Activated T-cell treated with anti-CD3 and anti-CD28 coated beads, Interleukin-2, amount 50 U/mL, for 24 hours (primary cell): ENCODE data around the gene RDH13.
A peak's percentile ranks its signal among the peaks of the same experiment; 100 is the strongest.
"Not testable (repeated sequence)": the region's sequence is repeated elsewhere in the genome, so short reads cannot be mapped to it uniquely, and the experiment has no call there.

ENCODE experiments used
- DNase-seq: peaks from one replicate; pipeline ENCODE4 v3.0.0-alpha.2; 2020
- H3K27ac Mint-ChIP-seq: 2 replicates; pipeline ENCODE4 v1.8.0; 2020; ENCODE audit warnings: mild to moderate bottlenecking, mixed read lengths
- H3K27me3 Mint-ChIP-seq: 2 replicates; pipeline ENCODE4 v1.8.0; 2020; ENCODE audit warnings: mixed read lengths
- H3K36me3 Mint-ChIP-seq: 2 replicates; pipeline ENCODE4 v1.8.0; 2020; ENCODE audit warnings: low read depth, mixed read lengths
- H3K4me1 Mint-ChIP-seq: 2 replicates; pipeline ENCODE4 v1.8.0; 2020; ENCODE audit warnings: low read depth, mixed read lengths
- H3K4me3 Mint-ChIP-seq: 2 replicates; pipeline ENCODE4 v1.8.0; 2020; ENCODE audit warnings: mild to moderate bottlenecking, moderate library complexity, mixed read lengths
- H3K9me3 Mint-ChIP-seq: 2 replicates; pipeline ENCODE4 v1.8.0; 2020; ENCODE audit warnings: mixed read lengths

Gene RDH13

DNA sequence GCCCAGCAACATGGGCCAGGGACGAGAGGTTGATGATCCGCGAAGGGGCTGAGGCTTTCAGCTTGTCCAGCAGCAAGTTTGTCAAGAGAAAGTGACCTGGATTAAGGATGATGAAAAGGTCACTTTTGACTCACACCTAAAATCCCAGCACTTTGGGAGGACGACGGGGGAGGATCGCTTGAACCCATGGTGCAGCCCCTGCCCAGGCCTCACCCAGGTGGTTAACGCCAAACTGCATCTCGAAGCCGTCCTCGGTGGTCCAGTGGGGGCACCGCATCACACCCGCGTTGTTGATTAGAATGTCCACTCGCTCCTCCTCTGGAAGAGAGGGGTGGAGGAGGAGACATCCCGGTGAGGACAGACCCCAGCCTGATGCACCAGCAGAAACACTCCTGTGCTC, 14.5 kb downstream of the RDH13 start:
- no peak for DNase-seq
- Mint-ChIP-seq H3K9me3 (no peaks in the 10 kb centered on the region), H3K27ac (no peak overlapping the region), H3K27me3 (no peaks in the 10 kb centered on the region), H3K36me3 (peaks cover 84% of the 10 kb centered on the region), H3K4me3 (no peak overlapping the region), H3K4me1 (no peaks in the 10 kb centered on the region)

GRCh38 chr19:55047951-55048350, 15.0 kb downstream of the RDH13 start:
- Mint-ChIP-seq H3K4me3 (no peak overlapping the region), H3K4me1 (peaks cover under 1% of the 10 kb centered on the region), H3K36me3 (peaks cover 83% of the 10 kb centered on the region), H3K9me3 (no peaks in the 10 kb centered on the region), H3K27me3 (no peaks in the 10 kb centered on the region), H3K27ac (no peak overlapping the region)
- DNase-seq, result no peak

DNA sequence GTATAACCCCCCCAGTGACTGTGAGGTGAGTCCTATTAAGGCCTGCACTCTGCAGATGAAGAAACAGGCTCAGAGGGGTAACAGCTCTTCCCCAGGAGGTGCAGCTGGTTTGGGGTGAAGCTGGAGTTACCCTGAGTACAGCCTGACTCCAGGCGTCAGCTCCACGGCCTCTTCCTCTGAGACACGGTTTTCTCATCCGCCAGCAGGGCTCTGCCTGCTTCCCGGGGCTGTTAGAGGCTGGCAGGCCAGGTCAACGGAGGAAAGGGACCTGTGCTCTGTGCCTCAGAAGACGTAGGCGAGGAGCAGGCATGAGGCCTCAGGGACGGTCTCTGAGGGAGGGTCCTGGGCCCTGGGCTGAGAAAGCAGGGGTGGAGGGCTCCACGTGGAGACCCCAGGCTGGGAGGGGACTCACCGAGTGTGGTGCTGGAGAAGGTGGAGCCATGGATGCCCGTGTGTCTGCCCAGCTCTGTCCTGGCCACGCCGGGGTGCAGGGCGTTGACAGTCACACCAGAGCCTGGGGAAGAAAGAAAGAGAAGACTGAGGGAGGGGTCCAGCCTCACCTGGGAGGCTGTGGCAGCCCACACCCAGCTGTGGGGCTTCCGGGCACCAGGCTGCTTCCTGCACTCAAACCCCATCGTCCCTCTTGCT, 15.8 kb downstream of the RDH13 start:
- H3K27ac Mint-ChIP-seq, result no peak overlapping the region
- no peak for DNase-seq
- H3K9me3 Mint-ChIP-seq, result no peaks in the 10 kb centered on the region
- no peaks in the 10 kb centered on the region for H3K27me3 Mint-ChIP-seq
- peaks cover 9% of the 10 kb centered on the region for H3K4me1 Mint-ChIP-seq
- peaks cover 84% of the 10 kb centered on the region for H3K36me3 Mint-ChIP-seq
- no peak overlapping the region for H3K4me3 Mint-ChIP-seq

DNA sequence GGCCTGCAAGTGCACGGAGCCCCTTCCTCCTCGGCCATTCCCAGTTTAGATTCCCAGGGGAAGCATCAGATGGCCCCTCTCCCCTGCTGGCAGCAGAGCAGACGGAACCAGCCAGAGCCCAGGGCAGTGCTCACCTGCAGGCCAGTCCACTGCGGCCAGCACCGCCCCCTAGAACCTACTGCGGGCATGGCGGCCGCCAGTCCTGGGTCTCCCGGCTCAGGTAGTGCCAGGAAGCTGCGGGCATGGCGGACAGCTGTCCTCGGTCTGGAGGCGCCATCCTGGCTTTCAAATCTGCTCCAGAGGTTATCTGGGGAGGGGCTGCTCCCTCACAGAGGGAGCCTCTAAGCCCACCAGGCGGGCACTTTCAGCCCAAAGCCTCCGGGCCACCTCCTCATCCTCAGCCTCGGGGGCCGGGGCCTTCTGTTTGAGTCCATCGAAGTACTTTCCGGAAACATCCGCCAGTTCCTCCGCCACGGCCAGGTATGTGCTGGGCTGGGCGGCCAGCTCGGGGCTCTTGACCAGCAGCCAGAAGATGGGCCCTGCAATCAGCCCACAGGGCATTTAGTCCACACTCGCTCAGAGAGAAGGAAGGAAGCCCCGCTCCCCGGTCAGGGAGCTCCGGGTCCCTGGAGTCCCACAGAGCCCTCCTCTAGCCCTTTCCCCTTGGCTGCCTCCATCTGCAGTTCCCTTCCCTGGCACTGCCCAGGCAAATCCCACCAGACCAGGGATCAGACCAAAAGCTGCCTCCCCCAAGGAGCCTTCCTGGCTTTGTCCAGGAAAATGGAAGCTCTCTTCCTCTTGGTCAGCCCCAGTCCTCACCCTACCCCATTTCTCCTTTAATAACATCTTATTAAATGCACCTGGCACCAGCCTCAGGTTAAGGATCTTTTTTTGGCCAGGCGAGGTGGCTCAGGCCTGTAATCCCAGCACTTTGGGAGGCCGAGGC, 17.9 kb downstream of the RDH13 start:
- no peak for DNase-seq
- Mint-ChIP-seq H3K27me3 (no peaks in the 10 kb centered on the region), H3K36me3 (peaks cover 69% of the 10 kb centered on the region), H3K4me1 (peaks cover 20% of the 10 kb centered on the region), H3K4me3 (no peak overlapping the region), H3K9me3 (no peaks in the 10 kb centered on the region), H3K27ac (no peak overlapping the region)

GRCh38 chr19:55044286-55044685, 18.7 kb downstream of the RDH13 start:
- peaks cover 2% of the 10 kb centered on the region for H3K9me3 Mint-ChIP-seq
- H3K27me3 Mint-ChIP-seq, result no peaks in the 10 kb centered on the region
- peaks cover 67% of the 10 kb centered on the region for H3K36me3 Mint-ChIP-seq
- H3K27ac Mint-ChIP-seq, result no peak overlapping the region
- H3K4me3 Mint-ChIP-seq, result no peak overlapping the region
- peaks cover 20% of the 10 kb centered on the region for H3K4me1 Mint-ChIP-seq
- no peak for DNase-seq

- Mint-ChIP-seq H3K27me3 (no peaks in the 10 kb centered on the region), H3K36me3 (peaks cover 52% of the 10 kb centered on the region), H3K9me3 (peaks cover 2% of the 10 kb centered on the region), H3K27ac (peak overlapping the region; percentile 74), H3K4me3 (peak overlapping the region; percentile 25), H3K4me1 (peaks cover 20% of the 10 kb centered on the region)
- no peak for DNase-seq
Observed at GRCh38 chr19:55042688-55043087, 20.3 kb downstream of the RDH13 start.

- H3K4me3 Mint-ChIP-seq, result peak overlapping the region; percentile 51
Observed at GRCh38 chr19:55042344-55042678, 20.6 kb downstream of the RDH13 start.

DNA sequence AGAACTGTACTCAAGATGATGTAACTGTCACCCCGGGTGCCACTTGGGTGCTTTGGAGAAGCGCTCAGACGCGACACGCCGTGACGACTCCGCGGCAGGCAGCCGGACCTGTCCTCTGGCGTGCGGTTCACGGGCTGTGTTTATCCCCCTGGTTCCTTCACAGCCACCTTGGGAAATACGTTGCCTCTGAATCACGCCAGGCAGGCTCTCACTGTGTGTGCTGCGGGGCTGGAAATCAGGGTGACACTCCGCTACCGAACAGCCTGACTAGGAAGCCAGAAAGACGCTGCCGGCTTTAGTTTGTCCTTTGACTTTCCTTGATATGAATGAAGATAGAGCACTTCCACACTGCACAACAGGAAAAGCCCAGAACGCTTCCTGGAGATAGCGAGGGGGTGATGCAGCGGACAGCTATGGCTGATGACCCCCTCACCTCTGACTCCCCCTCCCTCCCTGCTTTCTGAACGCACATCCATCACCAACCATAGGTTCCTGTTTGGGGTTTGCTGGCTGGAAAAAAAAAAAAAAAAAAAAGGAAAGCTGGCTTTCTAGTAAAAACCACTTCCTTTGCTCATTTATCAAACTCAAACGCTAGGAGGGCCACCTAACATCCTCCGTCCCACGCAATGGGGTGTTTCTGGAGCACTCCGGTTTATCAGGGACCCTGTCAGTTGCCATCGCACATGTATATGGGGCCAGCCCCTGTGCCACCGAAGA, 21.2 kb downstream of the RDH13 start:
- DNase-seq, result peak; percentile 52
- peak overlapping the region; percentile 74 for H3K27ac Mint-ChIP-seq
- peaks cover 20% of the 10 kb centered on the region for H3K4me1 Mint-ChIP-seq
- peak overlapping the region; percentile 51 for H3K4me3 Mint-ChIP-seq
- H3K9me3 Mint-ChIP-seq, result peaks cover 2% of the 10 kb centered on the region
- no peaks in the 10 kb centered on the region for H3K27me3 Mint-ChIP-seq
- peaks cover 43% of the 10 kb centered on the region for H3K36me3 Mint-ChIP-seq

More at GRCh38 chr19:55042344-55042678, 20.6 kb downstream of the RDH13 start:
- Mint-ChIP-seq H3K27me3 (no peaks in the 10 kb centered on the region), H3K36me3 (peaks cover 48% of the 10 kb centered on the region), H3K4me1 (peaks cover 20% of the 10 kb centered on the region), H3K27ac (peak overlapping the region; percentile 74), H3K9me3 (peaks cover 2% of the 10 kb centered on the region)
- DNase-seq, result no peak

- Mint-ChIP-seq H3K4me3 (peak overlapping the region; percentile 51), H3K27me3 (no peaks in the 10 kb centered on the region), H3K36me3 (peaks cover 38% of the 10 kb centered on the region), H3K9me3 (peaks cover 2% of the 10 kb centered on the region), H3K27ac (peak overlapping the region; percentile 74), H3K4me1 (peaks cover 20% of the 10 kb centered on the region)
- DNase-seq, result no peak
Observed at GRCh38 chr19:55041244-55041626, 21.7 kb downstream of the RDH13 start.

DNA sequence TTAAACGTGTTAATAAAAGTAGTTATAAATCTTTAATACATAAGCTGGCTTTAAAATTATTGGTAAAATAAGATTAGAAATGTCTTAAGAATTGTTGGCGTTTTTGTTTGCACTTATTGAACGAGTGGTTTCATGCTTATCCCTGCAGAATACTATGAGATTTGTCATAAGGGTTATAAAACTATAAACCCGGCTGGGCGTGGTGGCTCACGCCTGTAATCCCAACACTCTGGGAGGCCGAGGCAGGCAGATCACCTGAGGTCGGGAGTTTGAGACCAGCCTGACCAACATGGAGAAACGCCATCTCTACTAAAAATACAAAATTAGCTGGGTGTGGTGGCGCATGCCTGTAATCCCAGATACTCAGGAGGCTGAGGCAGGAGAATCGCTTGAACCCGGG, 22.3 kb downstream of the RDH13 start:
- Mint-ChIP-seq H3K36me3 (peaks cover 38% of the 10 kb centered on the region), H3K4me1 (peaks cover 20% of the 10 kb centered on the region)
- H3K4me3 Mint-ChIP-seq, H3K9me3 Mint-ChIP-seq, H3K27ac Mint-ChIP-seq, DNase-seq, H3K27me3 Mint-ChIP-seq: not testable (repeated sequence)

GRCh38 chr19:55037603-55038002, 25.3 kb downstream of the RDH13 start:
- H3K27me3 Mint-ChIP-seq, DNase-seq, H3K27ac Mint-ChIP-seq, H3K4me3 Mint-ChIP-seq, H3K9me3 Mint-ChIP-seq: not testable (repeated sequence)
- peaks cover 16% of the 10 kb centered on the region for H3K4me1 Mint-ChIP-seq
- peaks cover 11% of the 10 kb centered on the region for H3K36me3 Mint-ChIP-seq

GRCh38 chr19:55036058-55036457, 26.9 kb downstream of the RDH13 start:
- Mint-ChIP-seq H3K9me3 (peaks cover 2% of the 10 kb centered on the region), H3K4me1 (peaks cover under 1% of the 10 kb centered on the region), H3K4me3 (no peak overlapping the region), H3K27ac (no peak overlapping the region), H3K27me3 (no peaks in the 10 kb centered on the region), H3K36me3 (peaks cover 2% of the 10 kb centered on the region)
- DNase-seq, result no peak

DNA sequence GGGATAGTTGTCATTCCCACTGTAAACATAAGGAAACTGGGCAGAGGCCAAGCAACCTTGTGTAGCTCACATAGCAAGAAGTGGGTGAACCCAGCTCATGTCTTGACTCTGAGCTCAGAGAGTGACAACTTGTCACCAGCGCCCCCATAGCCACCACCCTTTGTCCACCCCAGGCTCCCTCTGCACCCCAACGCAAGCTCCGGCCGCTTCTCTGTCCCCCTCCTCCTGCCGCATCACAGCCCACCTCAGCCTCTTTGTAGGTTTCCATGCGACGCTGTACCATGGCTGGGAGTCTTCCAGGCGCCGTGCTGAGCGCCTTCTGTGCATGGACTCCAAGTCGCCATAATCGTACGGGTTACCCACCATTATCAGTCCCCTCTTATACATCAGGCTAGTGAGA, 28.2 kb downstream of the RDH13 start:
- peaks cover under 1% of the 10 kb centered on the region for H3K36me3 Mint-ChIP-seq
- no peaks in the 10 kb centered on the region for H3K4me1 Mint-ChIP-seq
- peaks cover under 1% of the 10 kb centered on the region for H3K9me3 Mint-ChIP-seq
- no peak overlapping the region for H3K4me3 Mint-ChIP-seq
- no peak overlapping the region for H3K27ac Mint-ChIP-seq
- DNase-seq, result no peak
- no peaks in the 10 kb centered on the region for H3K27me3 Mint-ChIP-seq

DNA sequence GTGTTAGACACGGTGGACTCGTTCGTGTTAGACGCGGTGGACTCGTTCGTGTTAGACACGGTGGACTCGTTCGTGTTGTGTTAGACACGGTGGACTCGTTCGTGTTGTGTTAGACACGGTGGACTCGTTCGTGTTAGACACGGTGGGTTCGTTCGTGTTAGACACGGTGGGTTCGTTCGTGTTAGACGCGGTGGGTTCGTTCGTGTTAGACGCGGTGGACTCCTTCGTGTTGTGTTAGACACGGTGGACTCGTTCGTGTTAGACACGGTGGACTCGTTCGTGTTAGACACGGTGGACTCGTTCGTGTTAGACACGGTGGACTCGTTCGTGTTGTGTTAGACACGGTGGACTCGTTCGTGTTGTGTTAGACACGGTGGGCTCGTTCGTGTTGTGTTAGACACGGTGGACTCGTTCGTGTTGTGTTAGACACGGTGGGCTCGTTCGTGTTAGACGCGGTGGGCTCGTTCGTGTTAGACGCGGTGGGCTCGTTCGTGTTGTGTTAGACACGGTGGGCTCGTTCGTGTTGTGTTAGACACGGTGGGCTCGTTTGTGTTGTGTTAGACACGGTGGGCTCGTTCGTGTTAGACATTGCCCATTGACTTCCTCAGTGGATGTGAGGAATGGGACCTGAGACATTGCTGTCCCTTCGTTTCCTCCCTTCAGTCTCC, 29.8 kb downstream of the RDH13 start:
- not testable (repeated sequence) for H3K36me3 Mint-ChIP-seq, H3K27ac Mint-ChIP-seq, H3K4me1 Mint-ChIP-seq, H3K9me3 Mint-ChIP-seq, DNase-seq, H3K4me3 Mint-ChIP-seq, H3K27me3 Mint-ChIP-seq
